ENCODE measurements around the gene AFG1L.

DNA sequence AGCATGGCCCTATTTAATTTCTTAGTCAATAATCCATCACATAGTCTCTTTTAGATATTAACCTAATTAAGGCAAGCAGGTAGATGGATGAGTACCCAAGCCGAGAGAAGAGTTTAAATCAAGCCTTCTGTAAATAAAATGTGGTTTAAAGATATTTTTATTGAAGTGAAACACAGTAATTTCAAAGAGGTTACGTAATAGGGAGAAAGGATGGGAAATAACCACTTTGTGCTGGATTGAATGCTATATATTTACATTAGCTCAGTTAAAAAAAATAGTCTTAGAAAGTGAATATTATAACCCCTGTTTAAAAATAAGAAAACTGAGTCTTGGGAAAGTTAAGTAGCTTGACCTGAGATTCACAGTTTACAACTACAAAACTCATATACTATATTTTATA, 228.8 kb downstream of the AFG1L start:
- TF ChIP-seq ZNF274 (IDR thresholded peaks at IDR 0.05; ENCODE audit: low read depth, low read length) (no peak), YY1 (IDR thresholded peaks at IDR 0.05; ENCODE audit: insufficient read depth, insufficient read length) (no peak)
